HL-60/S4 (cell line): ENCODE data around the gene ZNF692.

ENCODE experiments used
- in situ Hi-C: fragments of 300-500 bp; cut with MboI; formaldehyde crosslinking; loops from 2 replicates; pipeline ENCODE4 v1.14.3; 2022; ENCODE audit warnings: low sequenced_read_pairs

The ZNF692 gene

GRCh38 chr1:248825909-248826760, 32.8 kb downstream of the ZNF692 start, which contains the start of gene SH3BP5L:
Gene SH3BP5L (minus strand): TSS chr1:248825915. CDS start chr1:248824935, 980 bp downstream.
- in situ Hi-C loops = no loop called here

GRCh38 chr1:248825573-248825908, 33.3 kb downstream of the ZNF692 start:
- in situ Hi-C loops = no loop called here

- in situ Hi-C loops = no loop called here
These were observed 33.7 kb downstream of the ZNF692 start for GRCh38 chr1:248825136-248825535.

- in situ Hi-C loops = no loop called here
These were observed 34.2 kb downstream of the ZNF692 start for GRCh38 chr1:248824701-248825100.

GRCh38 chr1:248824301-248824700, 34.6 kb downstream of the ZNF692 start:
- in situ Hi-C loops = no loop called here

GRCh38 chr1:248823517-248824001, 35.3 kb downstream of the ZNF692 start:
- in situ Hi-C loops = no loop called here

GRCh38 chr1:248822148-248823032, 36.5 kb downstream of the ZNF692 start:
- in situ Hi-C loops = no loop called here

GRCh38 chr1:248821641-248822040, 37.2 kb downstream of the ZNF692 start:
- in situ Hi-C loops = no loop called here

GRCh38 chr1:248821101-248821500, 37.8 kb downstream of the ZNF692 start:
- in situ Hi-C loops = no loop called here

- in situ Hi-C loops = no loop called here
These were observed 38.8 kb downstream of the ZNF692 start for GRCh38 chr1:248820041-248820585.

- in situ Hi-C loops = no loop called here
These were observed 40.1 kb downstream of the ZNF692 start for GRCh38 chr1:248818505-248819374.

GRCh38 chr1:248817065-248817464, 41.8 kb downstream of the ZNF692 start:
- in situ Hi-C loops = no loop called here

- in situ Hi-C loops = no loop called here
These were observed 42.6 kb downstream of the ZNF692 start for GRCh38 chr1:248816042-248816851.

GRCh38 chr1:248815407-248816034, 43.4 kb downstream of the ZNF692 start:
- in situ Hi-C loops = no loop called here

GRCh38 chr1:248814351-248814750, 44.5 kb downstream of the ZNF692 start:
- in situ Hi-C loops = no loop called here

- in situ Hi-C loops = no loop called here
These were observed 45.3 kb downstream of the ZNF692 start for GRCh38 chr1:248813546-248813945.

GRCh38 chr1:248812736-248813425, 46.0 kb downstream of the ZNF692 start:
- in situ Hi-C loops = no loop called here
